AG04450 (cell line): Measurements from ENCODE around the gene PRR33. TPM values are rescaled to one million over a fixed set of nuclear protein-coding genes. Genes with fewer than 3 reads are reported as not detected.

Experiments used
- CTCF ChIA-PET: fragments of 300-600, 350-600 bp; formaldehyde crosslinking; extraction: SDS; loops from one replicate; lab custom pipeline; 2022; ENCODE audit warnings: antibody characterized with exemption, inconsistent platforms; lab: Charles Lee
- POLR2A ChIA-PET: fragments of 350-600 bp; formaldehyde crosslinking; extraction: SDS; loops from one replicate; lab custom pipeline; 2021; ENCODE audit warnings: antibody characterized with exemption, inconsistent platforms; lab: Yijun Ruan, JAX
- DNase-seq: peaks from one replicate; pipeline ENCODE4 v3.0.0-alpha.2; 2011; ENCODE audit warnings: low read depth, low spot score
- H3K27ac ChIP-seq: one replicate; pipeline ENCODE4 v1.5.1; 2012; ENCODE audit warnings: low read depth, low read length, control low read depth
- H3K27me3 ChIP-seq: one replicate; pipeline ENCODE4 v1.6.0; 2012; ENCODE audit warnings: low read length; ENCODE audit not compliant: control insufficient read depth, insufficient read depth
- H3K4me3 ChIP-seq: 2 replicates; pipeline ENCODE4 v1.5.1; 2011; ENCODE audit warnings: mild to moderate bottlenecking, low read depth, low read length, control low read depth
- H3K9me3 ChIP-seq: 2 replicates; pipeline ENCODE4 v1.5.1; 2012; ENCODE audit warnings: low read length; ENCODE audit not compliant: control insufficient read depth, insufficient read depth
- CTCF ChIP-seq: IDR thresholded peaks from 2 replicates; pipeline ENCODE4 v1.5.1; 2011; ENCODE audit warnings: low read depth, low read length, control low read depth, inconsistent platforms
- polyA plus RNA-seq: library from polyadenylated mRNA; depleted of rRNA; stranded (reverse); fragments of >200 nt; gene quantifications from 2 replicates; pipeline ENCODE4 v1.2.3, GENCODE V29; 2011

Gene PRR33
- polyA plus RNA-seq, 1 experiment = not detected

GRCh38 chr11:1866226-1866625 lies 25.5 kb downstream of the PRR33 start:
- H3K4me3 ChIP-seq = no peak overlapping the region
- TF ChIP-seq CTCF = no peak
- CTCF ChIA-PET = interaction anchor here (1.0 to 2.5 kb wide), 2 partner anchors 10 to 16 kb away, joined by 3 to 10 read pairs; no protein-coding TSS in a partner anchor

GRCh38 chr11:1864831-1865665 lies 26.6 kb downstream of the PRR33 start:
- Histone ChIP-seq H3K27me3 (peaks cover 10% of the 10 kb centered on the region), H3K9me3 (no peaks in the 10 kb centered on the region; the same call in 1 of the 2 replicates), H3K4me3 (no peak overlapping the region), H3K27ac (peak overlapping the region; percentile 11)
- no peak for TF ChIP-seq CTCF
- CTCF ChIA-PET = interaction anchor here (0.6 to 2.5 kb wide), 3 partner anchors 12 to 17 kb away, joined by 3 to 10 read pairs (median 3); no protein-coding TSS in a partner anchor
- POLR2A ChIA-PET = no interaction called here
- DNase-seq = no peak

More at GRCh38 chr11:1866226-1866625, 25.5 kb downstream of the PRR33 start:
- Histone ChIP-seq H3K27me3 (peaks cover 20% of the 10 kb centered on the region), H3K27ac (no peak overlapping the region), H3K9me3 (peaks cover 3% of the 10 kb centered on the region; the same call in 1 of the 2 replicates)
- no peak for DNase-seq
- POLR2A ChIA-PET = no interaction called here

- Histone ChIP-seq H3K4me3 (no peak overlapping the region), H3K27ac (no peak overlapping the region), H3K9me3 (no peaks in the 10 kb centered on the region; the same call in 1 of the 2 replicates), H3K27me3 (peaks cover 5% of the 10 kb centered on the region)
- ChIA-PET POLR2A (no interaction called here), CTCF (interaction anchor here (0.6 kb wide), 1 partner anchor 18 kb away, joined by 3 read pairs; no protein-coding TSS in a partner anchor)
- no peak for TF ChIP-seq CTCF
- no peak for DNase-seq
Observed at GRCh38 chr11:1864231-1864630, 27.5 kb downstream of the PRR33 start.

- Histone ChIP-seq H3K27ac (no peak overlapping the region), H3K9me3 (no peaks in the 10 kb centered on the region; the same call in 1 of the 2 replicates), H3K27me3 (no peaks in the 10 kb centered on the region), H3K4me3 (no peak overlapping the region)
- TF ChIP-seq CTCF = no peak
- POLR2A ChIA-PET = no interaction called here
- CTCF ChIA-PET = interaction anchor here (0.7 to 1.5 kb wide), 3 partner anchors 19 to 169 kb away, joined by 3 read pairs; no protein-coding TSS in a partner anchor
- DNase-seq = peak; percentile 59
Observed at GRCh38 chr11:1863352-1864216, 28.1 kb downstream of the PRR33 start.
